GM21717 (cell line): ENCODE data around the gene LAMTOR5.
"Not testable (repeated sequence)": the region's sequence is repeated elsewhere in the genome, so short reads cannot be mapped to it uniquely, and the experiment has no call there.

Source experiments
- ATAC-seq: cut with Tn5 transposase; IDR thresholded peaks from one replicate; pipeline ENCODE4 v1.9.1; 2021; ENCODE audit warnings: mild to moderate bottlenecking, moderate library complexity; ENCODE audit not compliant: unreplicated experiment

Gene LAMTOR5

DNA sequence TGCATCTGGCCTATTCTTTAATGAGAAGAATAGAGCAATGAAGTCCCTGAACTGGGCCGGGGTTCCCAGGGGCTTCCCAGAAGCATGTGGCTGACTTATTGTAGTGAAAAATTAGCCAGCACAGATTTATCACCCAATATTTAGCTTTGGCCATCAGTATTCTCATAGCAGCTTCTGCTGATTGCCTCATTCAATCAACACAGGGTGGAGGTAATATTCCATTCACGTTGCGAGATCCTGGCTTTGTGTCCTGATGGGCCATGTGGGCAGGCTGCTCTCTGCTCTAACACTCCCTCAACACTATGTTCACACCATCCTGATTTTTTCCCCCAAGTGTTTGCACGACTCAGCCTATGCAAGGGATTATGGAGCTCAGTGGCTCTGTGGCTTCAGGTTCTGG is 21.5 kb upstream of the LAMTOR5 start:
- no peak for ATAC-seq

DNA sequence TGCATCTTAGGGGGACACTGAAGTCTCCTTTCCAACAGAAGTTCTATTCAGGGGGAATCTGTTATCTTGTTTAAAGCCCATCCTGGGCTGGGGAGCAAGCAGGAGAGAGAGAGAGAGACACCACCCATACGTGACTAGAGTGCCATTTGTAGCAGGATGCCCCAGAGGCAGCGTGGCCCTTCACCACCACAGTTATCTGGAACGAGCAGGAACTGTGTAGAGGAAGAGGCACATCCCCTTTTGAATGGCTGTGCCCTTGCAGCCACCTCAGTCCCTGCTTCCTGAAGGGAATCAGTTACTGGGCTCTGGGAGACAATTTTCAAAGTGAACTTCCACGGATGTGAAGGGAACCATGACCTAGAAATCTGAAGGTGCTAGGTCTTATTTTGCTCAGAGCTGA is 19.4 kb upstream of the LAMTOR5 start:
- no peak for ATAC-seq

DNA sequence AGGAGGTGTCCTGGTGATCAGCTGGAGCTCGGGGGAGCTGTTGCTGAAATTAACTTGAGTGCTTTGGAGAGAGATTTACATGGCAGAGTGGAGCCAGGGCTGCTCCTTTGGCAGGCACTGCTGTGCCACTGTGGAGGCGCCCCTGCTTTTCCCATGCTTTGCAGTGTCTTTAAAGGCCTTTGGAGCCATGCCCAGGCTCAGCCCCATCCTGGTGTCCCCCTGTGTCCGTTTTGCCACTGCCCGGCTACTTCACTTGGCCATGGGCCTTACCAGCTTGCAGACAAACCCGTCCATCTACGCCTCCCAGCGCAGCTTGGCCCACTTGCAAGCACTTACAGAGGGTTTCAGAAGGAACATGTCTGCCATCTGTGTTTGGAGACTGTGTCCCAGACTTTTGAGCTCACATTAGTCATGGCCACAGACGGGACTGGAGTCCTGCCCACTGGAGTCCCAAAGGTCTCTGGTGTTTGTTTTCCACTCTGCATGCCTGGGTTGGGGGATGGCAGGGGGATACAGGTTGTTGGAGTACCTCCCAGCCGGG is 18.2 kb upstream of the LAMTOR5 start:
- ATAC-seq, result no peak

DNA sequence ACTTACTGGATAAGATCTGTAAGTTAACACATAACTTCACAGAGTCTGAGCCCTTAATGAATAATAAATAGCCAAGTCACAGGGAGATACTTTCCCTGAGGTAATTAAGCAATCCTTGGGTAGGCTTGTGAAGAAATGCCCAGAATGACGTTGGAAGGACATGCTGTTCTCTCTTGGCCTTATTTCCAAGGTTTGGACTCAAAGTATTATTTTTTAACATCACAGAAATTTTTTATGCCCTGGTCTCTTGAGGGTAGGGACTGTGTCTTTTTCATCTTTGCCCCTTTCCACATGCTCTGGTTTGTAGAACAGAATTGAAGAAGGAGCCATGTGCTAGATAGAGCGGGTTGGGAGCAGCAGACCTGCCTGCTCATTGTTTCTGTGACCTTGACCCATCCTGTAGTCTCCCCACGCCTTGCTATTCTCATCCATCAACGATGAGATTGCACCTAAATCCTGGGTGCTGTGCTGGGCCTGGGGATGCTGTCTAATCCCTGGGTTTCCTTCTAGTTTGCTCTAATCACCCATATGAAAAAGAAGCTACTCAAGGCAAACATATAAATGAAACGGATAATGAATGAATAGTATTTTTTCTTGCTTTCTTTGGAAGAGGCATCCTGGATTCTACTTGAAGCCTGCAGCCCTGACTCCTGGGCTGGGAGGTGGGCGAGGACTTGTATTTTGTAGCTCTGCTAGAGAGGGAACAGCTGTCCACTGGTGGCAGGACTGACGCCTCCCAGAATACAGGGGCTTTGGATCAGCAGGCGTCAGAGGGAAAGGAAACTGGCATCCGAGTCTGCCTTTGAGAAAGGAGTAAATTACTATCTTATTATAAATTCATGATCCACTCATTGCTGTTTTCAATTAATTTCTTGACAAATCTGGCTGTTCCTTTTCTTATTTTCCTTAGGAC is 17.5 kb upstream of the LAMTOR5 start:
- no peak for ATAC-seq

DNA sequence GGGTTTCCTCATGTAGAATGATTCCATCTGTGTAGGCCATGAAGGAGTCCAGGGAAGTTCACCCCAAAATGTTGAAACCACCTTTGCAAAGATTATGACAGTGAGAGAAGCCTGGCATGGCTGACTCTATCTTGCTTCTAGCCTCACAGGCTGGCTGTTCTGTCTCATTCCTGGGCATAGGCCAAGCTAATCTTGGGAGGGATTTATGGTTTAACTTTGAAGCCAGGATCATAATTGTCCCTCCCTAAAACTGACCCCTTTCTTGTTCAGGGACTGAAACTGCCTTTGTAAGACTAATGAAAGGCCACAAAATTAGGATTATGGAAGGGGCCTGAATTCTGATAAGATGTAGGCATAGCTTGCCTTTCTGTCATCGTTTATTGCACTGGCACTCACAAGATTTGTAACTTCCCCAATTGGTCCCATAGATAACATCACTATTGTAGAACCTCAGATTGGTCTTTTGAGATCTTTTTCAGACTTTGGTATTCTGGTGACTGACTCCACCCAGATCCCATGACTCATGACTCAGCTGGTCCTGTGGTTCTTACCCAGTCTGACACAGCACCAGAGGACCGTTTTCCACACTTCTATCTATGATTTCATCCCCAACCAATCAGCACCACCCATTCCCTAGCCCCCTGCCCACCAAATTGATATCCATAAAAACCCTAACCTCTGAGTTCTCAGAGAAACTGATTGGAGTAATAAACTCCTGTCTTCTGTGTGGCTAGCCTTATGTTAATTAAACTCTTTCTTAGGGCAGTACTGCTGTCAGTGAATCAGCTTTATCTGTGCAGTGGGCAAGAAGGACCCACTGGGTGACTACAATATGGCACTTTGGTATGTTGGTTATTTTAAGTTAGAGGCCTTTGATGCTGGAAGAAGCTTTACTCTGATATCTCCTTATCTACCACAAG is 13.6 kb upstream of the LAMTOR5 start:
- ATAC-seq, result no peak

DNA sequence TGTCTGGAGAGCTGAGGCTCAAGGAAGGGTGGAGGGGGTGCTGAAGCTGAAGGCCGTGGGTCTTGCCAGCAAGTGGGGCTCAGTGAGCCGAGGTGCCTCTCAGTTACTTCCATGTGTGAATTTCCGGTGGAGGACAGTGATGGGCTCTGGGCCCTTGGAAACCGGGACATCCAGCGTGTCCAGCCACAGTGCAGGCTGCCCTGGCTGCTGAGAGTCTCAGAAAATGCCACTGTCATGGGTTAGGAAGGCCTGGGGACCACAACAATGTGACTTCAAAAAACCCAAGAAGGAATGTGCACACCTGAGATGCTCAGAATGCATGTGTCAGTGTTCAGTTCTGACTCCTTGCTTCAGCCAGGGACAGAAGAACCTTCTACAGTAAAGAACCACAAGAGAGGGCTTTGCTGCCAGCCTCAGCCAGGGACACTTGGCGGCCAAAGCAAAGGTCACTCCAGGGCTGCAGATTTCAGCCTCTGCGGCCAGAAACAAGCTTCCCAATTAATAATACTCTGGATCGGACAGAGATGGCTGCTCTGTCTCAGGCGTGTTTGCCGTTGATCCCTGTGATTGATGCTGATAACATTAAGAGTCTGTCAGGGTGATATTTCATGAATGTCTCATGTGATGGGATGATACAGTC is 12.6 kb upstream of the LAMTOR5 start:
- ATAC-seq, result no peak

DNA sequence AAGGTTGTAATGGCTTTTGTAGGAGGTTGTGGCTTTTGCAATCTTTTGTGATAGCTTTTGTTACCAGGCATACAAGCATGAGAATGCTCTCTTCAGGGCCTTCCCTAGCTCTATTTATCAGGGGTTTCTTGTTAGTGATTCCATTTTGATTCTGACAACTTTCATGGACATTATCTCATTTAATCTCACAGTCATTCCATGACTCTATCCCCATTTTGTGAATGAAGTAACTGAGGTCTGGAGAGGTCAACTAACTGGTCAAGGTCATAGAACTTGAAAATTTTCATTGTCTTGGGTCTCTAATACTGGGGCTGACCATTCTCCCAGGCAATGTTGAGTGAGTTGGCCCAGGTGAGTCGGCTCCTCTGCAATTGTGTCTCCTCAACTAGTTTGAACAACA is 11.2 kb upstream of the LAMTOR5 start:
- ATAC-seq, result no peak

DNA sequence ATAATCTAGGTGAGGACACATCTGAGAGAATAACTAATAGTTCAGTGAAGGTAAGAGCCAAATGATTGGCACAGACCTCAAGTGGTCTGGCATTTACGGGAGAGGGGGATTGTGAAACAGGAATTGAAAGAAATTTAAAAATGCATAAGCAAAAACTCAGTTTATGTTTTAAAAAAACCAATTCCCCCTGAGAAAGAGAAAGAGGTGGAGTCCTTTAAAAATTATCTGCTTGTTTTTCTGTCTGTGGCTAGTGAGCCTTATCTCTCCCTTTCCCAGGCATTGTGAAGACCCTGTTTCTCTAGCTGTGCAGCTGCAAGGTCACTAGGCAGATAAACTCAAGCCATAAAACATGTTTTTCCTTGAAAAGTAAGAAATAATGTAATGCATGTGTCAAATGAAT is 5.6 kb upstream of the LAMTOR5 start:
- not testable (repeated sequence) for ATAC-seq

DNA sequence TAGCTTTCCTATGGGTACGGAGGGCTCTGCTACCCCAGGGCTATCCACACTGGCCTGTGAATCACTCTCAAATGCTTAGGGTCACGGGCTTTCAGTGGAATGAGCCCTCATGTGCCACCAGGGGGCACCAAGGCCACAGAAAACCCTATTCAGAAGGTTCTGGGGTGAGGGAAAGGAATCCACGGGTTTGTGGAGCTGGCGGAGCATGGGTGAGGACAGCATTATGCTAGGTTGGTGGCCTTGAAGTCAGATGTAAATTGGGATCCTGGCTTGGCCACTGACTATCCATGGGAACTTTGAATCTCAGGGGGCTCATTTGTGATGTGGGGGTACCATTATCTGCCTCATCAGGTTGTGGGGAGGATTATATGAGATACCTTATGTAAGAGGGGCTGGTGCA is 5.1 kb upstream of the LAMTOR5 start:
- no peak for ATAC-seq

DNA sequence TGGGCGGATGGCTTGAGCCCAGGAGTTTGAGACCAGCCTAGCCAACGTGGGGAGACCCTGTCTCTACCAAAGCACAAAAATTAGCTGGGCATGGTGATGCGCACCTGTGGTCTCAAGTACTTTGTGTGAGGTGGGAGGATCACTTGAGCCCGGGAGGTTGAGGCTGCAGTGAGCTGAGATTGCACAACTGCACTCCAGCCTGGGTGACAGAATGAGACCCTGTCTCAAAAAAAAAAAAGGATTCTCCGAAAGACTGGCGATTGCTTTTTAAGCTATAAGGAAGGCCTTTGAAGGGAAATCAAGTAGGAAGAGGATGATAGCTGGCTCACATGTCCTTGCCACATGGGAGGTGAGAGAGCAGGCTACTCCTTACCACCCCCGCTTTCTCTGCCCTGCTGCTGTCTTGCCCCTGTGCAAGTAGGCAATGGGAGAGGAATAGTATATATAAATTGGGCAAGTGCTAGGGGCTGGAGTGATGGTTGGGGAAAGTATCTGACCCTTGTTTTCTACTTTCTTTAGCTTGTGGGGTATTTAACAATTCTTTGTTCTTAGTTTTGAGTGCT is 3.8 kb upstream of the LAMTOR5 start:
- no peak for ATAC-seq

DNA sequence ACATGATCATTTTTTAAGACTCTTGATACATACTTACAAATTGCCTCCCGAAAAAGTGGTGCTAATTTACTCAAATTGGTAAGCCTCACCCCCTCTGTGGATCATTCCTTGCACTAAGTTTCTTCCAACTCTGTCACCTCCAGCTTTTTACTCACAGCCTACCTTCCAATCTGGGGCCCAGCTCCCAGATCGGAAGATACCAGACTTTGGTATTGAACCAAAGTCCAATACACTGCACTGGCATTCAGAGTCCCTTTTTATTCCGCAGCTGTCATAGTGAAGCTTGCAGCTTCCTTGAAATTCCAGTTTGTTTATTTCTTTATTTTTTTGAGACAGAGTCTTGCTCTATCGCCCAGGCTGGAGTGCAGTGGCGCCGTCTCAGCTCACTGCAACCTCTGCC is 1.8 kb upstream of the LAMTOR5 start:
- no peak for ATAC-seq

DNA sequence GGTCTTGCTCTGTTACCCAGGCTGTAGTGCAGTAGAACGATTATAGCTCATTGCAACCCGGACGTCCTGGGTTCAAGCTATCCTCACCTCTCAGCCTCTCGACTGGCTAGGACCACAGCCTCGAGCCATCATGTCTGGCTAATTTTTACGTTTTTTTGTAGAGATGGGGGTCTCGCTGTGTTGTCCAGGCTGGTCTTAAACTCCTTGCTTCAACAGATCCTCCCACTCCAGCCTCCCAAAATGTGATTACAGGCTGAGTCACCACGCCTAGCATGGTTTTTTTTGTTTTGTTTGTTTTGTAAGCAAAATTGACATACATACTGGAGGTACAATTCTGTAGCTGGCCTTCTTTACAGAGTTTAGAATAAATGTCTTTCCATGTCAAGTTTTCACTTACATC is 994 bp upstream of the LAMTOR5 start:
- no peak for ATAC-seq

DNA sequence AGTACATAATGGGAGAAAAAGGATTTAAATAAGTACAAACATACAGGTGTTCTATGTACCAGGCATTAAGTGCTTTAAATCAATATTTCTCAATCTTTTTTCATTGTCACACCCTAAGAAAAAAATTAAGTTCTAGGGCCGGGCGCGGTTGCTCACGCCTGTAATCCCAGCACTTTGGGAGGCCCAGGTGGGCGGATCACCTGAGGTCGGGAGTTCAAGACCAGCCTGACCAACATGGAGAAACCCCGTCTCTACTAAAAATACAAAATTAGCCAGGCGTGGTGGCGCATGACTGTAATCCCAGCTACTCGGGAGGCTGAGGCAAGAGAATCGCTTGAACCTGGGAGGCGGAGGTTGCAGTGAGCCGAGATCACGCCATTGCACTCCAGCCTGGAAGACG is 1.1 kb downstream of the LAMTOR5 start:
- not testable (repeated sequence) for ATAC-seq

DNA sequence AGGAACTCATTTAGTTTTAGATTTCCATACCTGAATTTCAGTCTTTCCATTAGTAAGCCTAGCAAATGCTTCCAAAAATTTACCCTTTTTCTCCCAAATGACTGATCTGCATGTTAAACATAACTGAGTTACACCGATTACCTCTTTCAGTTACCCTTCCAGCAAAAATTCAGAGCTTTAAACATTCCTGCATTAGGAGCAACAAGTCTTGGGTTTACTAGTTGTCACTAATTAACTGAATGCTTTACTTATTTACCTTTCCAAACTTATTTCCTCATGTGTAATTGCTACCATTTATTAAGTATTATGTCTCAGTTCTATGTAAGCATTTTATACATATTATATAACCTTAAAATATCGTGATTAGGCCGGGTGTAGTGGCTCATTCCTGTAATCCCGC is 3.1 kb downstream of the LAMTOR5 start:
- no peak for ATAC-seq

DNA sequence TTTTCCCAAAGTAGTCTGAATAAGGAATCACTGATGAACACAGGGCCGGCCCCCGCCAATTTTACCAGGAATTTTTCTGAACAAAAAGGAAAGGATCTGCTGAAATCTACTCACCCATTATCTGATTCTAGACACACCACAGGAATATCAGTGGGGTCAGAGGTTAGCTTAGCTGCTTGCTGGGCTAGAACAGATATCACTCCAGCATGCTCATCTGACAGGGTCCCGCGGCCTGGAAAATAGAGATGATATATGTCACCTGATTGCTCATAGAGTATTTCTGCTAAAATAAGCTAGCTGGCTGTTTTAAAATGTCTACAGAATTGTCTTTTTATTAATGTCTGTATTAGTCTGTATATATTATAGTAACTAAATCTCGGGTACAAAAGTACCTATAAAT is 3.7 kb downstream of the LAMTOR5 start:
- ATAC-seq, result no peak

DNA sequence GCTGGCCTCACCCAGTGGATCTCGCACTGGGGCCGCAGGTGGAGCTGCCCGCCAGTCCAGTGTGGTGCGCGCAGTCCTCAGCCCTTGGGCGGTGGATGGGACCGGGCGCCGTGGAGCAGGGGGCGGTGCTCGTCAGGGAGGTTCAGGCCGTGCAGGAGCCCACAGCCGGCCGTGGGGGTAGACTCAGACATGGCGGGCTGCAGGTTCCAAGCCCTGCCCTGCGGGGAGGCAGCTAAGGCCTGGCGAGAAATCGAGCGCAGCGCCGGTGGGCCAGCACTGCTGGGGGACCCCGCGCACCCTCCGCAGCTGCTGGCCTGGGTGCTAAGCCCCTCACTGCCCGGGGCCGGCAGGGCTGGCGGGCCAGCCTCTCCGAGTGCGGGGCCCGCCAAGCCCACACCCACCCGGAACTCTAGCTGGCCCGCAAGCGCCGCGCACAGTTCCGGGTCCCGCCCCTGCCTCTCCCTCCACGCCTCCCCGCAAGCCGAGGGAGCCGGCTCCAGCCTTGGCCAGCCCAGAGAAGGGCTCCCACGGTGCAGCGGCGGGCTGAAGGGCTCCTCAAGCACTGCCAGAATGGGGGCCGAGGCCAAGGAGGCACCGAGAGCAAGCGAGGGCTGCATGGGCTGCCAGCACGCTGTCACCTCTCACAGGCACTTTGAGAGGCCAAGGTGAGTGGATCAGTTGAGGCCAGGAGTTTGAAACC is 11.1 kb downstream of the LAMTOR5 start:
- not testable (repeated sequence) for ATAC-seq

DNA sequence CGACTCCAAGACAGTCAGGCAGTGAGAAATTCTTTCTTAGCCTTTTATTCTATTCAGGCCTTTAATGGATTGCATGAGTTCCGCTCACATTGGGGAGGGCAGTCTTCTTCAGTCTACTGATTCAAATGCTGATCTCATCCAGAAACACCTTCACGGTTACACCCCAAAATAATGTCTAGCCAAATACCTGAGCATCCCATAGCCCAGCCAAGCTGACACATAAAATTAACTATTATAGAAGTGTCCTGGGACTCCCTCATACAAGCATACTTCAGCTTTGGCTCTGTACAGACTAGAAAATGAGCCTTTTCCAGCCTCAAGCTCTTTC is 13.0 kb downstream of the LAMTOR5 start:
- no peak for ATAC-seq

DNA sequence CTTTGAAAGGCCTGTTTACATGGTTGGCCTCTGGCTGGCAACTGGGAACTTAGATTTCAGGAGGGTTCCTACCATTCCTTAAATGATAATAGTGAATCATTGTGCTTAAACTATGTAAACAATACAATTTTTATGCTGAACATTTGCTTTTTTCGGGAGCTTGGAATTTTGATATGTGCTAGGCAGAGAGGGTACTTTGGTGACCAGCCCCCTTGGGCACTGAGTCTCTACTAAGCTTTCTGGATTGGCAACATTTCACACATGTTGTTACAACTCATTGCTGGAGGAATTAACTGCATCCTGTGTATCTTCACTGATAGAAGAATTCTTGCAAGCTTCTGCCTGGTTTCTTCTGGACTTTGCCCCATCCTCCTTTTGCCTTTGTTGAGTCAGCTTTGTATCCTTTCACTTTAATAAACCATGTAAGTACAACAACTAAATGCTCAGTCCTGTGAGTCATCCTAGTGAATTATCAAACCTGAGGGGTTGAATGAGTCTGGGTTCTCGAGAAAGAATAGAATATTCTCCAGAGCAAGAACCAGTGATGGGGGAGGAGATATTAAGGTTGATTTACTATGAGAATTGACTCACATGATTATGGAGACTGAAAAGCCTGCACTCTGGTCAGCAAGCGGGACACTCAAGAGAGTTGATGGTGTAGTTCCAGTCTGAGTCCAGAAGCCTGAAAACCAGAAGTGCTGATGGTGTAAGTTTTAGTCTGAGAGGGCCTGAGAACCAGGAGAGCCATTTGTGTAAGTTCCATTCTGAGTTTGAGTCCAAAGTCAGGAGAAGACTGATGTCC is 13.6 kb downstream of the LAMTOR5 start:
- ATAC-seq, result no peak

DNA sequence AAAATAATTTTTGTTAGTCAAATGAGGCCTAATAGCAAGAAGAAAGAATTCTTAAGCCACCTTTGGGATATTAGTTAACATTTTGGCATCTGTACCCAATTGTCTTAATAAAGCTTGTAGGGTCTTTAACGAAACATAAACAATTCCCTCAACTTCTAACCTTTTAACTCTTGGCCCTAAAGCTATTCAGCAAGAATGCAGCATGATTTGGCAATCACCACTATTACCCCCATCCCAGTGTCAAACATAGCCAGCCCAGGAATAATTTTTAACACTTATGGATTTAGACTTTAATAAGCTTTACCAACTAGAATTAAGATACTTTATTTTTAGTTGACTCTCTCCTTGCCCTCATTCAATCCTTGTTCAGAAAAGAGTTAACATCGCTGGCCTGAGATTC is 14.2 kb downstream of the LAMTOR5 start:
- no peak for ATAC-seq
